K562 (cell line): ENCODE data around the gene RAPGEFL1. TPM values are rescaled to one million over a fixed set of nuclear protein-coding genes. Genes with fewer than 3 reads are reported as not detected.

Experiments
- ATAC-seq: fragments of 200-7000 bp; cut with Tn5 transposase; 3 replicates; pipeline ENCODE4 v1.9.1; 2020; ENCODE audit warnings: moderate library complexity
- BruUV-seq: library from RNA; stranded (reverse); fragments of 400-500 nt; replicated peaks from 2 replicates; lab custom pipeline; 2021; lab: Mats Ljungman, UMichigan
- CTCF ChIA-PET: fragments of 300-600 bp; formaldehyde crosslinking; extraction: SDS; loops from one replicate; lab custom pipeline; 2021; ENCODE audit warnings: low intra/inter-chr PET ratio; lab: Yijun Ruan, JAX
- POLR2A ChIA-PET: fragments of 300-600, 350-650 bp; sonication (Branson Sonifier 250); formaldehyde crosslinking; extraction: SDS; loops from one replicate; lab custom pipeline; 2021; ENCODE audit warnings: antibody characterized with exemption, inconsistent platforms; lab: Yijun Ruan, JAX
- DNase-seq, 4 experiments: peaks; one replicate each; pipeline versions ENCODE4 v3.0.0 to v3.0.0-alpha.2; 2011 to 2018; ENCODE audit warnings: low spot score in 3 of 4, mixed read lengths in 3 of 4; ENCODE audit errors: extremely low read depth in 1 of 4
- FAIRE-seq: peaks from 2 replicates; lab custom pipeline; 2011; peaks lifted over from hg19 to GRCh38; lab: Jason Lieb, UNC
- H2AFZ ChIP-seq: 2 replicates; pipeline ENCODE4 v1.6.0; 2011; ENCODE audit warnings: low read depth, low read length, control low read depth, inconsistent platforms
- H3K27ac ChIP-seq: fragments of 200-600 bp; 3 replicates; pipeline ENCODE4 v1.8.0; 2011; ENCODE audit warnings: low read depth, mild to moderate bottlenecking, control low read depth, inconsistent platforms, low read length, moderate library complexity, mixed read lengths; ENCODE audit errors: extremely low read depth
- H3K27me3 ChIP-seq, 2 experiments: fragments of 300-600 bp in 1 of 2; 2 replicates in 1 of 2; 3 replicates in 1 of 2; pipeline versions ENCODE4 v1.6.0 to v1.8.0; 2011; ENCODE audit warnings: inconsistent platforms in 2 of 2, low read length in 2 of 2, mild to moderate bottlenecking in 1 of 2, mixed read lengths in 1 of 2, moderate library complexity in 1 of 2; ENCODE audit not compliant: control insufficient read depth in 2 of 2, insufficient read depth in 2 of 2
- H3K36me3 ChIP-seq: fragments of 300-600 bp; 3 replicates; pipeline ENCODE4 v1.8.0; 2011; ENCODE audit warnings: mild to moderate bottlenecking, low read length, inconsistent platforms; ENCODE audit not compliant: control insufficient read depth, insufficient read depth
- H3K4me1 ChIP-seq, 2 experiments: fragments of 200-600 bp in 1 of 2; replicated peaks in 1 of 2; 2 replicates in 1 of 2; 3 replicates in 1 of 2; pipeline versions ENCODE4 v1.5.1 to v1.8.0; 2011; ENCODE audit warnings: inconsistent platforms in 2 of 2, low read length in 2 of 2, mild to moderate bottlenecking in 1 of 2, mixed read lengths in 1 of 2, moderate library complexity in 1 of 2; ENCODE audit not compliant: control insufficient read depth in 2 of 2, insufficient read depth in 2 of 2
- H3K4me2 ChIP-seq: 2 replicates; pipeline ENCODE4 v1.6.1; 2011; ENCODE audit warnings: low read length, control low read depth, inconsistent platforms, mixed read lengths; ENCODE audit not compliant: insufficient read depth
- H3K4me3 ChIP-seq: fragments of 200-600 bp; sonication (generic), shearing (Covaris generic); 2 replicates; pipeline ENCODE4 v1.5.1; 2016; ENCODE audit warnings: control low read depth, inconsistent platforms
- H3K79me2 ChIP-seq: fragments of 200-600 bp; 3 replicates; pipeline ENCODE4 v1.8.0; 2011; ENCODE audit warnings: low read length, inconsistent platforms; ENCODE audit not compliant: control insufficient read depth, insufficient read depth
- H3K9ac ChIP-seq, 2 experiments: 2 replicates each; pipeline versions ENCODE4 v1.6.0 to v1.6.1; 2011; ENCODE audit warnings: low read depth in 2 of 2, low read length in 2 of 2, control low read depth in 1 of 2, inconsistent platforms in 1 of 2, mild to moderate bottlenecking in 1 of 2, mixed read lengths in 1 of 2; ENCODE audit not compliant: insufficient read depth in 1 of 2
- H3K9me1 ChIP-seq: one replicate; pipeline ENCODE4 v1.6.0; 2011; ENCODE audit warnings: inconsistent platforms, mild to moderate bottlenecking, low read length, moderate library complexity; ENCODE audit not compliant: control insufficient read depth, insufficient read depth
- H3K9me3 ChIP-seq: replicated peaks from 2 replicates; pipeline ENCODE4 v1.5.1; 2011; ENCODE audit warnings: low read depth, low read length, inconsistent platforms; ENCODE audit not compliant: control insufficient read depth, insufficient read depth
- H4K20me1 ChIP-seq: replicated peaks from 2 replicates; pipeline ENCODE4 v1.6.1; 2011; ENCODE audit warnings: low read length, inconsistent platforms, mixed read lengths; ENCODE audit not compliant: control insufficient read depth, insufficient read depth
- CREB1 ChIP-seq, 2 experiments: sonication (generic) in 1 of 2; formaldehyde crosslinking in 1 of 2; IDR thresholded peaks; 2 replicates each; pipeline versions ENCODE4 v1.6.1 to v1.8.0; 2012 to 2022; ENCODE audit warnings: inconsistent platforms in 1 of 2, mild to moderate bottlenecking in 1 of 2, missing genetic modification reagents in 1 of 2, moderate library complexity in 1 of 2
- MCM2 ChIP-seq: fragments of 450-650 bp; IDR thresholded peaks from 2 replicates; pipeline ENCODE4 v1.6.1; 2017; ENCODE audit warnings: low read depth, mild to moderate bottlenecking
- MEIS2 ChIP-seq: fragments of 450-650 bp; IDR thresholded peaks from 2 replicates; pipeline ENCODE4 v1.6.1; 2014; ENCODE audit warnings: mild to moderate bottlenecking; ENCODE audit not compliant: partially characterized antibody
- MYNN ChIP-seq, 2 experiments: sonication (generic); formaldehyde crosslinking in 1 of 2; IDR thresholded peaks; 2 replicates each; pipeline versions ENCODE4 v1.5.0 to v1.6.1; 2016 to 2020; ENCODE audit warnings: antibody characterized with exemption in 1 of 2, missing genetic modification reagents in 1 of 2
- NELFE ChIP-seq: IDR thresholded peaks from 2 replicates; pipeline ENCODE4 v1.6.1; 2011; ENCODE audit warnings: mild to moderate bottlenecking; ENCODE audit not compliant: insufficient read depth, insufficient read length
- PRMT5 ChIP-seq: sonication (generic); formaldehyde crosslinking; IDR thresholded peaks from 2 replicates; pipeline ENCODE4 v1.5.0; 2020; ENCODE audit warnings: missing genetic modification reagents
- SMAD3 ChIP-seq: fragments of 450-650 bp; formaldehyde crosslinking; conservative IDR thresholded peaks from 2 replicates; pipeline ENCODE4 v1.4.0; 2020; ENCODE audit warnings: mild to moderate bottlenecking
- SMARCA4 ChIP-seq: fragments of 450-650 bp; IDR thresholded peaks from 2 replicates; pipeline ENCODE4 v1.6.1; 2016
- SPI1 ChIP-seq: IDR thresholded peaks from 2 replicates; pipeline ENCODE4 v1.6.1; 2011; ENCODE audit warnings: low read depth, low read length, control low read depth, borderline replicate concordance
- TSHZ1 ChIP-seq: fragments of 250-450 bp; sonication (Bioruptor Pico); IDR thresholded peaks from 2 replicates; pipeline ENCODE4 v1.4.0; 2020; ENCODE audit warnings: mild to moderate bottlenecking, moderate library complexity
- ZNF121 ChIP-seq: sonication (generic); formaldehyde crosslinking; conservative IDR thresholded peaks from 2 replicates; pipeline ENCODE4 v1.8.0; 2022; ENCODE audit warnings: missing genetic modification reagents
- ZNF143 ChIP-seq: sonication (generic); formaldehyde crosslinking; IDR thresholded peaks from 2 replicates; pipeline ENCODE4 v1.9.0; 2022; ENCODE audit warnings: mild to moderate bottlenecking, missing genetic modification reagents
- ZNF644 ChIP-seq: fragments of 200-800 bp; sonication (Bioruptor generic); IDR thresholded peaks from 2 replicates; pipeline ENCODE4 v1.6.1; 2016; ENCODE audit warnings: low read depth, missing genetic modification characterization, missing compliant biosample characterization
- ZNF766 ChIP-seq: fragments of 200-800 bp; sonication (Bioruptor generic); conservative IDR thresholded peaks from 2 replicates; pipeline ENCODE4 v1.6.1; 2016; ENCODE audit warnings: missing genetic modification characterization, missing compliant biosample characterization
- WGBS: fragments of 100-300 bp; shearing (Covaris generic); methylation state at CpG from one replicate; pipeline ENCODE4 v1.1.6; 2016; ENCODE audit warnings: low coverage, mixed read lengths; ENCODE audit not compliant: insufficient coverage; ENCODE audit errors: missing lambda C conversion rate; 5-methylcytosine and 5-hydroxymethylcytosine counted together
- in situ Hi-C: fragments of 300-500 bp; cut with MboI; formaldehyde crosslinking; loops from 4 replicates; pipeline ENCODE4 v1.15.0; 2018; ENCODE audit warnings: inconsistent platforms, mixed read lengths
- intact Hi-C: fragments of 100-400 bp; cut with micrococcal nuclease; formaldehyde crosslinking; loops from 2 replicates; pipeline ENCODE4 v1.14.2; 2022
- polyA plus RNA-seq, 8 experiments: library from polyadenylated mRNA; depleted of rRNA in 4 of 8; stranded (reverse) in 5 of 8; unstranded in 3 of 8; fragments of >200 nt; fragmentation: Nextera tagmentation in 2 of 8; fragmentation: Illumina TruSeq in 1 of 8; extraction: Ambion mirVana in 2 of 8; extraction: Trizol in 1 of 8; gene quantifications; 2 replicates each; pipeline versions ENCODE4 v1.2.1 to v1.2.3, GENCODE V29; 2011 to 2014; ENCODE audit warnings: inconsistent platforms in 1 of 8, missing spikeins in 1 of 8
- total RNA-seq, 7 experiments: library from RNA; depleted of rRNA in 6 of 7; stranded (reverse); fragments of >200 nt in 6 of 7; fragmentation: Illumina TruSeq in 2 of 7; extraction: Trizol in 2 of 7; gene quantifications; 2 replicates each; pipeline versions ENCODE4 v1.2.1 to v1.2.3, GENCODE V29; 2011 to 2021; ENCODE audit warnings: low replicate concordance in 1 of 7

Gene RAPGEFL1
- total and polyA plus RNA-seq, 9 of the 15 experiments (the other 6 are each of a cell fraction or from before 2014, with no cell fraction given): 0.18 to 4.1 (median 2.1) TPM

DNA sequence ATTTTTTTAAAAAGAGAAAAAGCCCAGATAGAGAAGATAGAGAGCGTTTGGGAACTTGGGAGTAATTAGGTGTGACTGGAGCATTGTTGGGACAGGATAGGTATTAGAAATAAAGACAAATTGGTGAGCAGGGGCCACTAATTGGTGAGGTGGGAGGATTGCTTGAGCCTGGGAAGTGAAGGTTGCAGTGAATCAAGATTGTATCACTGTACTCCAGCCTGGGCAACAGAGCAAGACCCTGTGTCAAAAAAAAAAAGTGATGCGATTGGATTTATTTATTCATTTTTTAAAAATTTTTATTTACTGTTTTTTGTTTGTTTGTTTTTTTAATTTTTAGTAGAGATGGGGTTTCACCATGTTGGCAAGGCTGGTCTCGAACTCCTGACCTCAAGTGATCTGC, 31.8 kb upstream of the RAPGEFL1 start:
- Histone ChIP-seq H3K27ac (no peak overlapping the region), H3K27me3 (no peaks in the 10 kb centered on the region), H4K20me1 (no peaks in the 10 kb centered on the region), H3K4me1 (peaks cover 3% of the 10 kb centered on the region in 2 experiments; a peak in 3 of 5 replicates), H3K4me3 (no peak overlapping the region), H3K4me2 (no peak overlapping the region), H3K9ac (no peak overlapping the region), H3K36me3 (peaks cover 69% of the 10 kb centered on the region), H3K9me1 (no peaks in the 10 kb centered on the region), H2AFZ (no peak overlapping the region)
- POLR2A ChIA-PET: interaction anchor here (1.0 kb wide), 1 partner anchor 162 kb away, joined by 3 read pairs; no protein-coding TSS in a partner anchor
- CTCF ChIA-PET: no interaction called here
- no TSS peak for BruUV-seq
- 90% methylated on average over 3 of the region's 3 CpGs for WGBS
- FAIRE-seq (no peak), DNase-seq (no peak), ATAC-seq (no peak)
- intact Hi-C loops: no loop called here
- in situ Hi-C loops: no loop called here
- TF ChIP-seq ZNF121 (CRISPR knock-in tag) (peak; percentile 64), MYNN (IDR thresholded peaks at IDR 0.05) (no peak), MYNN (CRISPR knock-in tag; IDR thresholded peaks at IDR 0.05) (no peak)
- TF ChIP-seq, all 486 proteins: peak for 1
- H3K79me2 ChIP-seq: peaks cover 55% of the 10 kb centered on the region
- no peaks in the 10 kb centered on the region for H3K9me3 ChIP-seq

GRCh38 chr17:40148527-40148926, 28.7 kb upstream of the RAPGEFL1 start:
- H4K20me1 ChIP-seq: no peaks in the 10 kb centered on the region
- BruUV-seq: no TSS peak
- no peak overlapping the region for H3K4me2 ChIP-seq
- TF ChIP-seq SPI1 (no peak), PRMT5 (CRISPR knock-in tag) (no peak), NELFE (no peak), SMAD3 (no peak), MEIS2 (no peak), ZNF766 (no peak), SMARCA4 (no peak), CREB1 (IDR thresholded peaks at IDR 0.05) (no peak), CREB1 (CRISPR knock-in tag; IDR thresholded peaks at IDR 0.05) (no peak), MCM2 (no peak), ZNF644 (no peak), TSHZ1 (CRISPR knock-in tag) (no peak), ZNF143 (CRISPR knock-in tag) (no peak)

More at GRCh38 chr17:40148527-40148926, 28.7 kb upstream of the RAPGEFL1 start:
- H3K4me1 ChIP-seq: peaks cover 6 to 7% of the 10 kb centered on the region in 2 experiments
- peaks cover 51% of the 10 kb centered on the region for H3K79me2 ChIP-seq
- in situ Hi-C loops: no loop called here
- DNase-seq (no peak), FAIRE-seq (no peak), ATAC-seq (no peak)
- H2AFZ ChIP-seq: no peak overlapping the region
- no peaks in the 10 kb centered on the region for H3K27me3 ChIP-seq
- POLR2A ChIA-PET: interaction anchor here (0.9 to 1.8 kb wide), 6 partner anchors 9 to 24 kb away, joined by 3 to 7 read pairs (median 4); partner anchors contain the start of gene CASC3
- 80% methylated on average over 3 of the region's 3 CpGs for WGBS
- intact Hi-C loops: no loop called here
- H3K9ac ChIP-seq: no peak overlapping the region
- H3K4me3 ChIP-seq: no peak overlapping the region
- H3K9me1 ChIP-seq: no peaks in the 10 kb centered on the region
- CTCF ChIA-PET: no interaction called here
- H3K9me3 ChIP-seq: no peaks in the 10 kb centered on the region
- no peak overlapping the region for H3K27ac ChIP-seq
- H3K36me3 ChIP-seq: peaks cover 68% of the 10 kb centered on the region
